Measurements from ENCODE around the gene VSX1.

Gene VSX1

DNA sequence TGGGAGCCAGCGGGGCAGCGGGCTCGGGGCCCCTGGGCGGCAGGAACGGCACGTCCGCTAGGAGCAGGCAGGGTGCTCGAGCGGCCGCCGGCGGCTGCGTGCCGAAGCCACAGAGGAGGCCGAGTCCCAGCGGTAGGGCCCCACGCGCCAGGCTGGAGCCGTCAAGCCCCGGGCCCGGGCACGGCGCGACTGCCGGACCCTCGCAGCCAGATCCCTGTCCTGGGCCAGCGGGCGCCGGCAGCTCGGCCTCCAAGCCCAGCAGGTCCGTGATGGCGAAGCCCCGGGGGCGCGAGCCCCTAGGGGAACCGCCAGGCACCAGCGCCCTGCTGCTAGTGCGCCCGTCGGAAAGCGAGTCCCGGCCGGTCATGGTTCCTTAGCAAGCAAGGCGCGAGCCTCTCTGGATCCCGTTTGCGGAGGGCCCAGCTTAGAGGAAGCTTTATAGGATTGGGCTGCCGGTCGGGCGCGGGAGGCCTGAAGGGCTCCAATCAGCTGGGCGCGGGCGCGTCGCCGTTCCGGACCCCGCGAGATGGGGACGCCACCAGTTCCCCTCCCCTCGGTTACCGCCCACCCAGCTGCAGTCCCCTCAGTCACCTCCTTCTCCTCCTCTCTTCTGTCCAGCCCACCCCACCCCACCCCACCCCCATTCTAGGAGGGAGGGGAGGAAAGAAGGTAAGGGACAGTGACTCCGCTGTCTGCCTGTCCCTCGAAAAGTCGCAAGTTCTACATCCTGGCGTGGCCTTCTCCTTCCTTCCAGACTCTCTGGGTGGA is at the start of gene VSX1:
Gene VSX1, minus strand, starts transcription at position 412 of the 768 bp plus-strand sequence. Its CDS starts 45 bp downstream, at position 367.
- DNase-seq, result no peak

DNA sequence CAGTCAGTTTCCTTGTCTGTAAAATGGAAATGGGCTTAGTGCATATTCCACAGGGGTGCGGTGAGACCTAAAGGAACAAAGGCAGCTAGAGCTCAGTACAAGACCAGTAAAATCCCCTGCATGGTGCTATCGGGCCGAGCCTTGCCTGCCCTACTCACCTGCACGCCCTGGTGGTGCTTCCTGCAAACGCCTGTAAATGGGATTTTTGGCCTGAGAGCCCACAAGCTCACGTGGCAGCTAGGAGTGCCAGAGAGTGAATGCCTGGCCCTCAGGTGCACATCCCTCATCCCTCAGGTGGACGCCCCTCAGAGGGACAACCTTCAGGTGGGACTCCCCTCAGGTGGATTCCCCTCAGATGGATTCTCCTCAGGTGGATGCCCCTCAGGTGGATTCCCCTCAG is 48.0 kb upstream of the VSX1 start:
- DNase-seq, result no peak

DNA sequence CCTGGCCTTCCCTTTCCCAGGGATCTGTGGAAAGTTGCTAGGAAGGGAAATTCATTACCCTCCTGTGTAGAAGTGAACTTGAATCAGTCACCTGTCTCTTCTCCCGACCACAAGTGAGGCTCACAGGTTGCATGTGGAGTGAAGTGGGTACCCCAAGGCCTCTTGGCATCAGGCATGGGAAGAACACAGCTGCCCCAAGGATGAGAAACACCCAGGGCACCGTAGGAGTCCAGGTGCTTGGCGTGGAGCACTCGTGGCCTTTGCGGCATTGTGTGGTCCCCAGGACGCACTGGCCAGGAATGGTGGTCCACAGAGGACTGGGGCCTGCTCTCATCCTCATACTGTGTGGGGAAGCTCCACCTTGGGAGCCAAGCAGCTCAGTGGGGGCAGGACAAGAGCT is 47.5 kb upstream of the VSX1 start:
- no peak for DNase-seq

DNA sequence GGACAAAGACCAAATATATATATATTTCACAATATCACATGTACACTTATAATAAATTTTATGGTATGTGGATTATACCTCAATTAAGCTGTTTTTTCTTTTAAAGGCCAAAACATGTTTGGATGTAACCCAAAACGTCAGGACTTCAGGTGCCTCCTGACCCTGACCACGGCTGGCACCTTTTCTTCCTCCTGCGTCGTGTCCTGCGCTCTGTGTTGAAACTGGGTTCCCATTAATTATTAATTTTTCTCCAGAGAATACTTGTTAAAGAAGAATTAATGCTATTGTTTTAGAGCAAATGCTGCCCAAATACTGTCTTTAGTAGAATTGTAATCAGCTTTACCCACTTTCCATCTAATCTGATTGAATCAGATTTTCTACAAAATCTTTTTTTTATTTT is 46.7 kb upstream of the VSX1 start:
- DNase-seq, result no peak

DNA sequence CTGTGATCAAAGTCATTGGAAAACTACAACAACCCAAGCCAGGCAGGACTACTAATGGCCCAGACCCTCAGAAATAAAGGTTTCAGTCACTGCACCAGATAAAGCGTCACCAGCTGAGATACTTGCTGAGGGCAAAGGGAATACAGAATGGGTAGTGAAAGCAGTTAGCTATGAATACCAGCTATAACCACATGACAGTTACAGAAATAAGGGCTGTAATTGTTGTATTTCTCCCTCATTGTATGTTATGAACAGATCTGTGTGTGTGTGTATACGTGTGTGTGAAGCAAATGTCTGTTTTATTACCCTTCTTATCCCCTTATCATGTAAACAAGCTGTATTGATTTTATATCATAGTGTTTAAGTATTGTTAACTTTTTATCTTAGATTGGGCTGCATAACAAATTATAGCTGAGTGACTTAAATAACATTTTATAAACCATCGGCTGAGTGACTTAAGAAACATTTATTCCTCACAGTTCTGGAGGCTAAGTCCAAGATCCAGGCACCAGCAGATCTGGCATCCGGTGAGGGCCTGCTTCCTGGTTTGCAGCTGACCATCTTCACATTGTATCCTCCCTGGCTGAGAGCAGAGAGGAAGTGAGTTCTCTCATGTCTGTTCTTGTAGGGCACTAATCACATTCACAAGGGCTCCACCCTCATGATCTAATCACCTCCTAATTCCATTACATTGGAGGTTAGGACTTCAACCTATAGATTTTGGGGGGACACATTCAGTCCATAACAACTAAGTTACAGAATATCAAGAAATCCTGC is 46.0 kb upstream of the VSX1 start:
- DNase-seq, result no peak

DNA sequence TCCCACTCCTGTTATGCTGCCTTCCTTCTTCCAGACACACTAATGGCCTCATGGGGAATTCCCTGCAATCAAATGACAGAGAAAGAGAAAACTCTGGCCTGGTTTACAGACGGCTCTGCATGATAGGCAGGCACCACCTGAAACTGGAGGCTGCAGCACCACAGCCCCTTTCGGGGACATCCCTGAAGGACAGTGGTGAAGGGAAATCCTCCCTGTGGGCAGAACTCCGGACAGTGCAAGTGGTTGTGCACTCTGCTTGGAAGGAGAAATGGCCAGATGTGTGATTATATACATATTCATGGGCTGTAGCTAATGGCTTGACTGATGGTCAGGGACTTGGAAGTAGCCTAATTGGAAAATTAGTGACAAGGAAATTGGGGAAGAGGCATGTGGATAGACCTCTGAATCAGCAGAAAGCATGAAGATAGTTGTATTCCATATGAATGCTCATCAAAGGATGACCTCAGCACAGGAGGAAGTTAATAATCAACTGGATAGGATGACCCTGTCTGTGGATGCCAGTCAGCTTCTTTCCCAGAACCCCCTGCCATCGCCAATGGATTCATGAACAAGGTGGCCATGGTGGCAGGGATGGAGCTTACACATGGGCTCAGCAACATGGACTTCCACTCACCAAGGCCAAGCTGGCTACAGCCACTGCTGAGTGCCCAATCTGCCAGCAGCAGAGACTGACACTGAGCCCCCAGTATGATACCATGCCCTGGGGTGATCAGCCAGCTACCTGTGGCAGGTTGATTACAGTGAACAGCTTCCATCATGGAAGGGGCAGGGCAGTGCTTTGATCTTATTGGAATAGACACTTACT is 44.5 kb upstream of the VSX1 start:
- DNase-seq, result no peak

DNA sequence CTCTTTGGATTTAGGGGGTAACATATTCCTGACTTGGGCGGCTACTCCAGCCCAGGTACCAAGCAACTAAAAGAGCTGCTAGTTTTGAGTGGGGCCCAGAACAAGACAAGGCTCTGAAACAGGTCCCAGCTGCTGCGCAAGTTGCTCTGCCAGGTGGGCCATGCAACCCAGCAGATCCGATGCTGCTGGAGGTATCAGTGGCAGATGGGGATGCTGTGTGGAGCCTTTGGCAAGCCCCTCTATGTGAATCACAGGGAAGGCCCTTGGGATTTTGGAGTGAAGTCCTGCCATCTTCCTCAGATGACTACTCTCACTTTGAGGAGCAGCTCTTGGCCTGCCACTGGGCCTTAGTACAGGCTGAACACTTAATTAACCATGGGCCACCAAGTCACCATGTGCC is 43.7 kb upstream of the VSX1 start:
- DNase-seq, result no peak

DNA sequence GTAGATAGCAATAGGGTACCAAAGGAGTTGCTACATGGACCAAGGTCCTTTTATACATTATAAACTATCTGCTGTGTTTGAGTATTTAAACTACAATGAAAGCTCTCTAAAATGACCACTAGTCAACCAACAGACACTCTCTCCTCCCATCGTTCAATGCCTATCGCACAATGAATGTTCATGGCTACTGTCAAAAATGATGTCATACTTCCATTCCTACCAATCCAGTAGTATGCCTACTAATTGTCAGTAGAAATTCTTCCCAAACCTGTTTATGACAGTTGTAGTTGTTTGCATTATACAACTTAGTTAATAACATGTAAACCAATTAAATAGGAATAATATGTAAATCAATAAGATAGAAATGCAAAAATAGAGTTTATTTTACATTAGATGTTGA is 39.0 kb upstream of the VSX1 start:
- no peak for DNase-seq

DNA sequence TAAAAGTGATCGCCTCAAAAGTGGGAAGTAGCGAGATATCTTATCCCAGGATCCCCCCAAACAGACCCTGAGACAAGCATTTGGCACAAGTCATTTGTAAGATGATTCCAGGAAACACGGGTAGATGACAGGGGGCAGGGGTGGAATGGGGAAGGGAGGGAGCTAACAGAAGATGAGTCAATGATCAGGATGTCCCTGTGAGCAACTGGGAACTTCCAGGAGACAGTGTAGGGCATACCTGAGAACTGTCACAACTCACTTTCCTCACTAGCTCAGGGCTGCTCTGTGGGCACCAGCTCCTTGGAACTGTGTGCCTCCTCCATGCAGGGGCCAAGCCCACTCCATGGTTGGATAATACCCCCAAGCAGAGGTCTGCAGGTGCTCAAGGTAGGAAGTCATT is 38.5 kb upstream of the VSX1 start:
- DNase-seq, result no peak

DNA sequence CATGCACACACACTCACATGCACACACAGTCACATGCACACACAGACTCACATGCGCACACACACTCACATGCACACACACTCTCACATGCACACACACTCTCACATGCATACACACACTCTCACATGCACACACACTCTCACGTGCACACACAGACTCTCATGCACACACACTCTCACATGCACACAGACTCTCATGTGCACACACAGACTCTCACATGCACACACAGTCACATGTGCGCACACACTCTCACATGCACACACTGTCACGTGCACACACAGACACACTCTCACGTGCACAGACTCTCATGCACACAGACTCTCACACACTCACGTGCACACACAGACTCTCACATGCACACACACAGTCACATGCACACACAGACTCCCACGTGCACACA is 36.6 kb upstream of the VSX1 start:
- no peak for DNase-seq

DNA sequence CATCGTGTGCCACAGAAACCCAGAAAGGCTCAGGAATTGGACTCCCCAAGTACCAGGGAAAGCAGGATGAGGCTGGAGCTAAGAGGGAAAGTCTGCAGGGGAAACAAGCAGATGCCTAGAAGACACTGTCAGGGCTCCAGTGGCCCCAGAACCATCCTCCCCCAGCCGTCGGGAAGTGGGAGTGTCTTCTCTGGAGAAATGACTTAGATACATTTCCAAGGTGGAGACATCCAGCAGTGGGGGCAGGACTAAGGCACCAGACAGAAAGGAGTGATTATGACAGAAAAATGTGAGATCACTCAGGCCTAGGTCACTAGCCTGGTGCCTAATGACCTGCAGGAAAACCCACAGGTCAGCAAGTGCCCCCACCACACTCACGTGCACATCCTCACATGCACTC is 36.0 kb upstream of the VSX1 start:
- no peak for DNase-seq

DNA sequence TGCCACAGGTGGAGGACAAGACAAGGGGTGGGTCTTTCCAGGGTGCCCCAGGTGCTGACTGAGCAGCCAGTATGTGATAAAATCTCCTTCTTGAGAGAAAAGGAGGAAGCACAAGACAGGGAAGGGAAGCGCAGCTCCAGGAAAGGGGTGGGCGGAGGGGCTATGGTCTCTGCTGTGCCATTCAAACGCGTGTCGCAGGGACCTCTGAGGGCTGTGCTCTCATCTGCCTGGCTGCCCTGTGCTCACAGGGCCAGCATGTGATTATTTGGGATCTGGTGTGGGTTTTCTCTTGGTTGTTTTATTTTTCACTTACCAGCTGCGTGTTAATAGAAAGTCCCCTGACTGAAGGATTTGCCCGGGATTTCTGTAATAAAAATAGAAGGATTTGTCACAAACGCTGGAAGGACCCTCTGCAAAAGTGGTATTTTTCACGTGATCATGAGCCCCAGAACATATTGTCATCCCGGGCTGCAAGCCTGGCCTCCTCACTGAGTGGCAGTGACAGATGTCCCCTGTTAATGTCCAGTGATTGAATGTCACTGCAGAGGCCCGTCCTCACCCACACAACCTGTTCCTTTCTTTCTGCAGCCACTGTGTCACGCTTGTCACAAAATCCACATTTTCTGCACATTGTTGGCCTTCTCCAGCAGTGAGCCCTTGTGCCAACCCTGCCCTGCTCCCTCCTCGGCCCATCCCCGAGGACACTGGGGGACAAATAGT is 35.0 kb upstream of the VSX1 start:
- DNase-seq, result no peak

DNA sequence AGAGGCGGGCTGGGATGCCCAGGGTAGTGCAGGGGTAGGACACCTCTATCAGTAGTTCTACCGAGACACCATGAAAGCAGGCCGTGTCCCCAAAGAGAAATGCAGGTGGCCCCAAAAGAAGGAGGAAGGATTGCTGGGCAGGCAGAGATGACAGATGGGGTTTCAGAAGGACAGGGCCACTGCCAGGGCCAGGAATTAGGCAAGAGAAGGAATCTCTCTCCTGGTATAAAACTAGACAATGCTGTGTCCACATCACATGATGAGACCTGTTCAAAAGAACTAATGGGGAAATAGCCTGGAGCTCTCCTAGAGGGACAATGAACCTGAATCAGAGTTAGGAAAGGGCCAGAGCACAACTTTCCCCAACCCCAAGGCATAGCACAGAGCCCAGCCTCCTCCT is 21.6 kb upstream of the VSX1 start:
- no peak for DNase-seq

DNA sequence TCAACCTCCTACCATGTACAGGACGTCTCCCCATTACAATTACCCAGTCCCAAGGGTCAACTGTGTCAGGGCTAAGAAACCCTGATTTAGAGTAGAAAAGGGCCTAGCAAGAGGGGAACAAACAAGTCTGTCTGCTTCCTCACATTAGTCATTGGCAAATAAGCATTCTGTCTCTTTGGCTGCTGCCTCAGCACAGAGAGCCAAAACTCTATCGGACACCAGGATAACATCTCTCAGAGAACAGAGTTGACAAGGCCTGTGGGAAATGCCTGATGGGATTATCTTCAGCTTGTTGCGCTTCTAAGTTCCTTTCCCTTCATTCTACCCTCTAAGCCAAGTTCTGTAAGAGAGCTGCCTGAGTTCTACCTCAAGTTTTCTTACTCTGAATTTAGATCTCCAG is 19.0 kb upstream of the VSX1 start:
- no peak for DNase-seq

DNA sequence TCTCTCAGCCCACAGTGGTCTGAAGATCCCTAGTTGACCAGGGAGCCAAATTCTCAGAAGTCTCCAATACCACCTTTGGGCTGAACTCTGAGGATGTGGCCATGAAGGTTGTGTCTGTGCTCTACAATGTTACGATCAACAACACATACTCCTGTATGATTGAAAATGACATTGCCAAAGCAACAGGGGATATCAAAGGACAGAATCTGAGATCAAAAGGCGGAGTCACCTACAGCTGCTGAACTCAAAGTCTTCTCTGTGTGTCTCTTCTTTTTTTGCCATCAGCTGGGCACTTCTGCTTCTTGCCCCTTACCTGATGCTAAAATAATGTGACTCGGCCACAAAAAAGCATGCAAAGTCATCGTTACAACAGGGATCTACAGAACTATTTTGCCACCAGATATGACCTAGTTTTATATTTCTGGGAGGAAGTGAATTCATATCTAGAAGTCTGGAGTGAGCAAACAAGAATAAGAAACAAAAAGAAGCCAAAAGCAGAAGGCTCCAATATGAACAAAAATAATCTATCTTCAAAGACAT is 17.7 kb upstream of the VSX1 start:
- no peak for DNase-seq

DNA sequence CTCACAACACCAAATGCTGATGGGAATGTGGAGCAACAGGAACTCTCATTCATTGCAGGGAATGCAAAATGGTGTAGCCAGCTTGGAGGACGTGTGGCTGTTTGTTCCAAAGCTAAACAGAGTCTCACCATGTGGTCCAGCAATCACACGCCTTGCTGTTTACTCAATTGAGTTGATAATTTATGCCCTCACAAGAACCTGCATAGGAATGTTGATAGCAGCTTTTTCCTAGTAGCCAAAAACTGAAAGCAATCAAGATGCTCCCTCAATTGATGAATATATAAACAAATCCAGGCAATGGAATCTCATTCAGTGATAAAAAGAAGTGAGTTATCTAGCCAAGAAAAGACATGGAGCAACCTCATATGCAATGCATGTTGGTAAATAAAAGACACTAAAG is 15.6 kb upstream of the VSX1 start:
- DNase-seq, result no peak

DNA sequence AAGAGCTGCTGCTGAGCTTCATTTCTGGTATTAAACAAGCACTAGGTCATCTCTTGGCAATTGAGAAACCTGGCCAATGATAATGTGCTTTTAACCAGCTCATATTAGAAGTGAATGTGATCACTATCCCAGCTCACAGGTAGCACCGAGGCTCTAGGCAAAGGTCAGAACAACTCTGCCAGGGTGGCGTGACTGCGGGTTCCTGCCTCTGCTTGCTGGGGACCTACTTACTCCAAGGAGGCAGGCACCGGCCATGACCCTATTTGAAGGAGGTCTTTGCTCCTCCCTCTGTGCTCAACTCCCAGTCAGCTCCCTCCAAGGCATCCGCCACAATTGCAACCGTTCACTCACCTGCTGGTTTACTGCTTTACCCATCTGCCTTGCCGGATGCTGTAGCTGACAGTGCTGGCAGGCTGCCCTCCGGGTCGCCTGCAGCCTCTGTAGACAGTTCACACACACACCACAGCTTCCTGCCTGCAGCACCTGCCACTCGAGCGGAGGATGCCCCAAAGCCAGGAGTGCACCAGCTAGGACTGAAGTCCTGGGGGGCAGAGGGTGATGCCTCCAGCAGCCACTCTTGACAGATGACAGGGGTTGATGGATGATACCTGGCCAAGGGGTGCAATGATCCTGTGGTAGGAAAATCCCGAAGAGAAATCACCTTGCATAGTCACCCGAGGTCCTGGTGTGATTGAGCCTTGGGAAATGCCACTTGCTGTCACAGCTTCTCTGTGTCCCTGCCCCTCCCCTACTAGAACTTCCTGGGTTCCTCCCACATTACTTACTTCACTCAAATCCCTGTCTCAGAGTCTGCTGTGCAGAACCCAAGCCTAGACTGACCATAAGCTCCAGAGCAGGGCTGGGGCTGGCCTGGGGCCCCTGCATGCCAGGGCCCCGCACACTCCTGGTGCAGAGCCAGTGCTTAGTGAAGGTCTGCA is 8.8 kb upstream of the VSX1 start:
- DNase-seq, result peak; percentile 70

DNA sequence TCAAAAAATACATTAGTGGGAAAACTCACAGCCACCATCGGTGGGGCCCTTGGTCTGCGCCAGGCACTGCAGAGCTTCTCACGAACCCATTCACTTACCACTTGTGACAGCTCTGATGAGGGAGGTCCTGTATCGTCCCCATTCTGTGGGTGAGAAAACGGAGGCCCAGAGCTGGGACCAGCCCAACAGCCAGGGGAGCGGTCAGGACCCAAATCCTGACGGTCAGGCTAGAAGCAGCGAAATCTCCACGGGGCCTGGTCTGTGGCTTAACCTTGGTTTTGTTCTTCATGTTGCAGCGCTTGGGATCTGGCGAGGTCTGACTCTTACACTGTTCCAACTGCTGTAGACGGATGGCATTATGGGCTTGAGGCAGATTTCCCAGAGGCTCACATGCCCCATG is 7.7 kb upstream of the VSX1 start:
- no peak for DNase-seq

DNA sequence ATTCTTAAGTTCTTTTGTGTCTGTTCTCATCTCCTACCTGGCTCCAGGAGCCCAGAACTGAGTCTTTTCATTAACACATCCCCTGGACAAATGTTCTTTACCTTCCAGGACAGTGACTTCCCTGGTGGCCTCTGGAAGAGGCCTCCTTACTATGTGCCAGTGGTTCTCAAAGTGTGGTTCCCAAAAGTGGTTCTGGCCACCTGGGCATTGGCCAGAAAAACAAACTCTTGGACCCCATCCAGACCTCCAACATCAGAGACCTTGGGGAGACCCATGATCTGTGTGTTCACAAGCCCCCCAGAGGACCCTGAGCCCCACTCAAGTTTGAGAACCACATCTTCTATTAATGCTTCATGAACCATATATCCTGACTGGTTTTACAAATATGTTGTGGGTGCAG is 7.2 kb upstream of the VSX1 start:
- DNase-seq, result no peak

DNA sequence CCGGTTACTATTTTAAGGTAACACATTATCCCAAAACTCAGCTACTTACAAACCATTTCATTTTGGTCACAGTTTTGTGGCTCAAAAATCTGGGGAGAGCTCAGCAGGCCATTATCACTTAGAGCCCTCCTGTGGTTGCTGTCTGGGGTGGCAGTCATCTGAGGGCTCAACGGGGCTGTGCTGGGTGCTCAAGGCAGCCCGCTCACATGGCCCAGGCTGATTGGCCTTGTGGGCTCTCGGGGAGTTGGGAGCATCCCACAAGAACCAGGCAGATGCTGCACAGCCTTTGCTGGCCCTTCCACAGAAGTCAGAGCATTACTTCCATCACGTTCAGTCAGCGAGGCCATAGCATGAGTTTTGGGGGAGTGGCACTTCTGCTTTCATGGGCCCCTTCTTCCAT is 6.3 kb upstream of the VSX1 start:
- no peak for DNase-seq

DNA sequence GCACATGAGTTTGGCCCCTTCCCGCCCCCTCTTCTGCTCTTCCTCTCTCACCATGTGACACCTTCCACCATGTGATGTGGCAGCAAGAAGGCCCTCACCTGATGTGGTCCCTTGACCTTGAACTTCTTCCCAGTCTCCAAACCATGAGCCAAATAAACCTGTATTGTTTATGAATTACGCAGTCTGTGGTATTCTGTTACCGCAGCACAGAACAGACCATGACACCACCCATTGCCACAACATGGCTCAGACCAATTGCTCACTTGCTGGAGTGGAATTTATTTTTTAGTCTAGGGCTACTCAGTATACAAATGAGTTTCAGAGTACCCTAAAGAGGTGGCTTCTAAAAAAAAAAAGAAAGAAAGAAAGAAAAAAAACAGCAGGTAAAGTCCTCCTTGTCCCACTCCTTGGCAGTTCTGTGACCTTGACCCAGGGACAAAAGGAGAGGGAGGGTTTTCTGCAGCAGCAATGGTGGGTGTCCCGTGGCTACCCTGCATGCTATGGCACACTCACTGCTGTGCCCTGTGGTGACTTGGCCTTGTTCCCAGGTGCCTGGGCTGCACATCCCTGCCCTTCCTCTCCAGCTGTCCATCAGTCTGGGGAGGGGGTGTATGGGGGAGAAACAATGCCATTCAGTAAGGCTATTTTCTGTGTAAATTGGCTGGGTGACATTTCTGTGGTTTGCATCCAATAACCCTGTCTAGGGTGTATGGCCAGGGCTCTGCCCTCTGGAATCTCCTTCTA is 5.4 kb upstream of the VSX1 start:
- DNase-seq, result no peak

Measured in stimulated activated CD4-positive, alpha-beta T cell treated with anti-CD3 and anti-CD28 coated beads, Interleukin-15, amount 100 ng/mL, for 24 hours (primary cell).